Renal cortical epithelial cell (primary cell): ENCODE data around the gene MAPRE2. TPM values are rescaled to one million over a fixed set of nuclear protein-coding genes. Genes with fewer than 3 reads are reported as not detected.
A peak's percentile ranks its signal among the peaks of the same experiment; 100 is the strongest.
"Not testable (repeated sequence)": the region's sequence is repeated elsewhere in the genome, so short reads cannot be mapped to it uniquely, and the experiment has no call there.

Experiments used
- DNase-seq: peaks from one replicate; pipeline ENCODE4 v3.0.0-alpha.2; 2011; ENCODE audit warnings: low read depth
- total RNA-seq: library from RNA; depleted of rRNA; stranded (reverse); fragments of >200 nt; gene quantifications from 2 replicates; pipeline ENCODE4 v1.2.3, GENCODE V29; 2014

The MAPRE2 gene
- total RNA-seq, 1 donor from 2014 or later, result 10.0 TPM

- not testable (repeated sequence) for DNase-seq
These were observed 109.0 kb downstream of the MAPRE2 start for GRCh38 chr18:35150195-35150594.

GRCh38 chr18:35153609-35154272, 112.5 kb downstream of the MAPRE2 start:
- DNase-seq, result no peak

GRCh38 chr18:35155398-35156117, 114.3 kb downstream of the MAPRE2 start:
- no peak for DNase-seq

GRCh38 chr18:35157181-35157580, 116.0 kb downstream of the MAPRE2 start:
- no peak for DNase-seq

- no peak for DNase-seq
These were observed 117.7 kb downstream of the MAPRE2 start for GRCh38 chr18:35158728-35159450.

- DNase-seq, result no peak
These were observed 118.6 kb downstream of the MAPRE2 start for GRCh38 chr18:35159782-35160181.

- no peak for DNase-seq
These were observed 120.3 kb downstream of the MAPRE2 start for GRCh38 chr18:35161485-35161884.

GRCh38 chr18:35161934-35162333, 120.7 kb downstream of the MAPRE2 start:
- DNase-seq, result no peak

GRCh38 chr18:35163014-35163539, 121.9 kb downstream of the MAPRE2 start:
- no peak for DNase-seq

- DNase-seq, result no peak
These were observed 122.5 kb downstream of the MAPRE2 start for GRCh38 chr18:35163721-35164120.

- DNase-seq, result no peak
These were observed 122.9 kb downstream of the MAPRE2 start for GRCh38 chr18:35164133-35164532.

- no peak for DNase-seq
These were observed 126.1 kb downstream of the MAPRE2 start for GRCh38 chr18:35167332-35167731.

GRCh38 chr18:35167857-35168256, 126.6 kb downstream of the MAPRE2 start:
- no peak for DNase-seq

GRCh38 chr18:35170323-35170722, 129.1 kb downstream of the MAPRE2 start:
- not testable (repeated sequence) for DNase-seq

- DNase-seq, result peak; percentile 91
These were observed 130.2 kb downstream of the MAPRE2 start for GRCh38 chr18:35171315-35171987.

- DNase-seq, result peak; percentile 36
These were observed 130.8 kb downstream of the MAPRE2 start for GRCh38 chr18:35172009-35172408.

GRCh38 chr18:35172451-35173035, 131.3 kb downstream of the MAPRE2 start:
- peak; percentile 30 for DNase-seq

- peak; percentile 40 for DNase-seq
These were observed 133.0 kb downstream of the MAPRE2 start for GRCh38 chr18:35174093-35174731.

GRCh38 chr18:35174745-35175144, 133.5 kb downstream of the MAPRE2 start:
- DNase-seq, result no peak

GRCh38 chr18:35176925-35177324, 135.7 kb downstream of the MAPRE2 start:
- no peak for DNase-seq

GRCh38 chr18:35178260-35178659, 137.0 kb downstream of the MAPRE2 start:
- DNase-seq, result peak; percentile 86
